Measurements from ENCODE around the gene GDF2. TPM values are rescaled to one million over a fixed set of nuclear protein-coding genes. Genes with fewer than 3 reads are reported as not detected.
A peak's percentile ranks its signal among the peaks of the same experiment; 100 is the strongest.

The GDF2 gene
- total and polyA plus RNA-seq, 2 experiments from 2014 or later, result not detected

- Histone ChIP-seq H3K9me3 (ENCODE audit: low read depth) (no peaks in the 10 kb centered on the region), H3K9ac (no peak overlapping the region), H2AFZ (no peak overlapping the region), H3F3A (ENCODE audit: insufficient read depth) (no peaks in the 10 kb centered on the region), H3K79me2 (ENCODE audit: insufficient read depth) (no peaks in the 10 kb centered on the region), H3K36me3 (ENCODE audit: low read depth) (no peaks in the 10 kb centered on the region), H3K9me2 (ENCODE audit: insufficient read depth) (no peaks in the 10 kb centered on the region), H4K20me1 (ENCODE audit: insufficient read depth) (no peaks in the 10 kb centered on the region), H3K4me1 (ENCODE audit: insufficient read depth) (no peaks in the 10 kb centered on the region), H3K27ac (no peak overlapping the region), H3K4me2 (ENCODE audit: unreplicated experiment) (no peak overlapping the region), H3K27me3 (replicated peaks; ENCODE audit: insufficient read depth) (peaks cover 70% of the 10 kb centered on the region), H3K4me3 (no peak overlapping the region)
- 41 to 53% methylated on average over 1 of the region's 1 CpG for WGBS, 2 experiments (ENCODE audit: low coverage in 1 of 2, low lambda C conversion rate in 2 of 2, missing lambda C conversion rate in 2 of 2)
- DNase-seq, result no peak
- in situ Hi-C loops (cut with MboI), result no loop called here
- TF ChIP-seq EZH2 (IDR thresholded peaks at IDR 0.05; ENCODE audit: insufficient read depth, poor library complexity, severe bottlenecking), result no peak
- TF ChIP-seq EZH2phosphoT487 (IDR thresholded peaks at IDR 0.05; ENCODE audit: insufficient read depth, low read depth), result no peak
Measured at GRCh38 chr10:47296941-47297340, 25.3 kb upstream of the GDF2 start.

DNA sequence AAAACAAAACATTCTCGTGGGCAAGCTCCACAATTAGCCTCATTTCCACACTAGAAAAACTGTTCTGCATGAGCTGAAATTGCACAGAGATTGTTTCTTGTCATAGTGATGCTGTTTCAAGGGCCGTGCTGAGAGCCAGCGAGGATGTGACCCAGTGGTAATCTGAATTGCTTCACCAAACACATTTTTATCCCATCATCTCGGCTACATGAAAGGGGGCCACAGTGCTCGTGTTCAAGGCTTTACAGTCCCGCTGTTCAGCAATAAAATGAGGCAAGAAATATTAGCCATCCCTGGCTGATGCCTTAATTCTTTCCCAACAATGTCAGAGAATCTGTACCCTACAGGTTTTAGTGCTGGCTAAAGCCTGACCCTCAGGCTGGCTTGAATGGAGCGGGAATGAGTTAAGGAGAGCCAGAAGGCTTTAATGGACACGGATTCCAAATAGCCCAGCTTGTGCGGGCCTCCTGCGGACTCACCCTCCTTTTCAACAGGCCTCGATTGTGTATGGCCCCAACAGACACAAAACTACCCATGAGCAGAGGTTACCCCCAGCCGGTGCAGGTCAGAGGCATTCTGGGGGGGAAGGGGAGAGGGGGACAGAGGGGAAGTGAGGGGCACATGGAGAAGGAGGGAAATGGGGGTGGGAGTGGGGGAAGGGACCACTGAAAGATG, 24.3 kb upstream of the GDF2 start:
- H3K79me2 ChIP-seq (ENCODE audit: insufficient read depth), result no peaks in the 10 kb centered on the region
- DNase-seq, result no peak
- in situ Hi-C loops (cut with MboI), result no loop called here

GRCh38 chr10:47298715-47299114, 23.5 kb upstream of the GDF2 start:
- no peaks in the 10 kb centered on the region for H3K79me2 ChIP-seq (ENCODE audit: insufficient read depth)
- no peak for DNase-seq
- H3K9me3 ChIP-seq (ENCODE audit: low read depth), result no peaks in the 10 kb centered on the region
- no peaks in the 10 kb centered on the region for H3K4me1 ChIP-seq (ENCODE audit: insufficient read depth)
- WGBS, 2 experiments (ENCODE audit: low coverage in 1 of 2, low lambda C conversion rate in 2 of 2, missing lambda C conversion rate in 2 of 2), result 0 to 7% methylated on average over 1 of the region's 1 CpG
- H3K36me3 ChIP-seq (ENCODE audit: low read depth), result no peaks in the 10 kb centered on the region
- no peak overlapping the region for H2AFZ ChIP-seq
- no peak overlapping the region for H3K27ac ChIP-seq
- H4K20me1 ChIP-seq (ENCODE audit: insufficient read depth), result no peaks in the 10 kb centered on the region
- no peak overlapping the region for H3K4me2 ChIP-seq (ENCODE audit: unreplicated experiment)
- peaks cover 84% of the 10 kb centered on the region for H3K27me3 ChIP-seq (replicated peaks; ENCODE audit: insufficient read depth)
- TF ChIP-seq EZH2phosphoT487 (IDR thresholded peaks at IDR 0.05; ENCODE audit: insufficient read depth, low read depth), result no peak
- no peak overlapping the region for H3K9ac ChIP-seq
- H3F3A ChIP-seq (ENCODE audit: insufficient read depth), result no peaks in the 10 kb centered on the region
- no peaks in the 10 kb centered on the region for H3K9me2 ChIP-seq (ENCODE audit: insufficient read depth)
- H3K4me3 ChIP-seq, result no peak overlapping the region
- in situ Hi-C loops (cut with MboI), result no loop called here

More for the DNA sequence above, 24.3 kb upstream of the GDF2 start:
- Histone ChIP-seq H3K36me3 (ENCODE audit: low read depth) (no peaks in the 10 kb centered on the region), H2AFZ (no peak overlapping the region), H3K4me1 (ENCODE audit: insufficient read depth) (no peaks in the 10 kb centered on the region), H3K27me3 (replicated peaks; ENCODE audit: insufficient read depth) (peaks cover 80% of the 10 kb centered on the region), H3K9ac (no peak overlapping the region), H3K9me2 (ENCODE audit: insufficient read depth) (no peaks in the 10 kb centered on the region), H3K9me3 (ENCODE audit: low read depth) (no peaks in the 10 kb centered on the region), H3K4me2 (ENCODE audit: unreplicated experiment) (no peak overlapping the region), H3F3A (ENCODE audit: insufficient read depth) (no peaks in the 10 kb centered on the region), H3K27ac (no peak overlapping the region), H4K20me1 (ENCODE audit: insufficient read depth) (no peaks in the 10 kb centered on the region), H3K4me3 (no peak overlapping the region)
- 62 to 71% methylated on average over 12 of the region's 12 CpGs for WGBS, 2 experiments (ENCODE audit: low coverage in 1 of 2, low lambda C conversion rate in 2 of 2, missing lambda C conversion rate in 2 of 2)
- TF ChIP-seq EZH2phosphoT487 (IDR thresholded peaks at IDR 0.05; ENCODE audit: insufficient read depth, low read depth) (no peak), EZH2 (IDR thresholded peaks at IDR 0.05; ENCODE audit: insufficient read depth, poor library complexity, severe bottlenecking) (no peak)

DNA sequence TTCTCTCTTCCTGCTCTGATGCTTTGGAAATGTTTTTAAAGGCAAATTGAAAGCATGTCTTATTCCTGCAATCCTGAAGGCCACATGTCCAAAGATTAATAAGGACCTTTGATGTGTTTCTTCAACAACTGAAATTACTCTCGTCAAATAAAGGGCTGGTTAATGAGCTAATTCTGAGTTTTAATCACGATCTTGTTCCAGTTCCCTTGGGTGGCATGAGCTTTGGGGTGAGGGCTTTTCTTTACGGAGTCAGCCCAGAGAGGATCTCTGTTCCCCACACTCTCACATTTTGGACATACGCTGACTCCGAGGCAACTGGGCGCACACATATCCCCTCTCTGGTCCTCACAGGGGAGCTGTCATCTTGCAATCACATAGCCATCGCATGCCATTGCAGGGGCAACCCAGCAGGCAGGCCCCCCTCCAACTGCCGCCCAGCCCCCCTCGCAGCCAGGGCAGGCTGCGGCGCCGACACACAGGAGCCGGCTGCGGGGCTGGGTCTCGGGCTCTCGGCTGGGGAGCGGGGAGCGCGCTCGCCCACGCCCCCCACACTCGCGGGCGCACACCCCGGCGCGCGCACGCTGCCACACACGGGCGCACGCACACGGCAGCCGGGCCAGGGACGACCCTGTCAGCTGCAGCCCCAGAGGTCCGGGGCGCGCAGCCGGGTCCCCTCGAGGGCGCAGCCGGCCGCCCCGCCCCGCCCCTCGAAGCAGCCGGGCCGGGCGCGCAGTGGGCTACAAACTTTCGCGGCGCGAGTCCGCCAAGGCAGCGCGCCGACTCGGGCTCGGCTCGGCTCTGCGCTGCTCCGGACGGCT, 22.4 kb upstream of the GDF2 start, which contains the start of gene GDF10:
Gene GDF10, plus strand, starts transcription at position 587 of the 818 bp plus-strand sequence. CDS start 455 bp downstream, outside the sequence.
- H3K9ac ChIP-seq, result no peak within 1 kb of the TSS
- H3F3A ChIP-seq (ENCODE audit: insufficient read depth), result no peaks in the 10 kb centered on the region
- H3K9me3 ChIP-seq (ENCODE audit: low read depth), result no peaks in the 10 kb centered on the region
- 4 to 8% methylated on average over 33 to 62 of the region's 64 CpGs for WGBS, 2 experiments (ENCODE audit: low coverage in 1 of 2, low lambda C conversion rate in 2 of 2, missing lambda C conversion rate in 2 of 2)
- in situ Hi-C loops (cut with MboI), result loop anchor here (10.0 kb wide), 1 partner anchor 245 kb away; no protein-coding TSS in a partner anchor
- no peaks in the 10 kb centered on the region for H3K9me2 ChIP-seq (ENCODE audit: insufficient read depth)
- no peak for DNase-seq
- no peak within 1 kb of the TSS for H3K4me2 ChIP-seq (ENCODE audit: unreplicated experiment)
- no peaks in the 10 kb centered on the region for H4K20me1 ChIP-seq (ENCODE audit: insufficient read depth)
- H3K36me3 ChIP-seq (ENCODE audit: low read depth), result no peaks in the 10 kb centered on the region
- peaks cover 80% of the 10 kb centered on the region for H3K27me3 ChIP-seq (replicated peaks; ENCODE audit: insufficient read depth)
- peak; percentile 57 for TF ChIP-seq EZH2 (IDR thresholded peaks at IDR 0.05; ENCODE audit: insufficient read depth, poor library complexity, severe bottlenecking)
- TF ChIP-seq EZH2phosphoT487 (IDR thresholded peaks at IDR 0.05; ENCODE audit: insufficient read depth, low read depth), result no peak
- no peaks in the 10 kb centered on the region for H3K79me2 ChIP-seq (ENCODE audit: insufficient read depth)
- H3K4me3 ChIP-seq, result peak within 1 kb of the TSS; percentile 18; the same call in 1 of the 2 replicates
- no peaks in the 10 kb centered on the region for H3K4me1 ChIP-seq (ENCODE audit: insufficient read depth)
- no peak within 1 kb of the TSS for H3K27ac ChIP-seq
- H2AFZ ChIP-seq, result no peak within 1 kb of the TSS

All from GM23248 (cell line).